GM23338 (cell line): ENCODE measurements around the gene ZNHIT1.

Experiments used
- CTCF ChIP-seq, 2 experiments: fragments of 200-600 bp in 1 of 2; sonication (generic) in 1 of 2; conservative IDR thresholded peaks; 2 replicates each; pipeline versions ENCODE4 v1.5.1 to v1.6.1; 2016 to 2017; ENCODE audit warnings: antibody characterized with exemption in 2 of 2, low read depth in 2 of 2, mild to moderate bottlenecking in 2 of 2, moderate library complexity in 1 of 2
- EZH2phosphoT487 ChIP-seq: fragments of 200-600 bp; sonication (generic); IDR thresholded peaks from one replicate; pipeline ENCODE4 v1.8.1; 2018; ENCODE audit warnings: antibody characterized with exemption; ENCODE audit not compliant: unreplicated experiment
- POLR2AphosphoS5 ChIP-seq: IDR thresholded peaks from 2 replicates; pipeline ENCODE4 v1.6.1; 2016; ENCODE audit warnings: antibody characterized with exemption, low read depth
- ZNF114 ChIP-seq: fragments of 250-450 bp; sonication (Bioruptor Pico); IDR thresholded peaks from 2 replicates; pipeline ENCODE4 v1.5.0; 2020; ENCODE audit warnings: mild to moderate bottlenecking, moderate library complexity

GRCh38 chr7:101237206-101238067, 19.5 kb downstream of the ZNHIT1 start, which contains the start of gene CLDN15:
- no peak for TF ChIP-seq CTCF (conservative IDR thresholded peaks at IDR 0.05; ENCODE audit: low read depth in 2 of 2)
- TF ChIP-seq POLR2AphosphoS5 = no peak
- no peak for TF ChIP-seq EZH2phosphoT487
- TF ChIP-seq ZNF114 = no peak
